Spleen (tissue), 7 donors: Measurements from ENCODE around the gene SNRPF.

ENCODE experiments used
- POLR2A ChIP-seq, 3 donors: fragments of 450-650 bp; IDR thresholded peaks; one replicate each; pipeline ENCODE4 v1.5.1; 2017; ENCODE audit warnings: antibody characterized with exemption in 3 of 3, mild to moderate bottlenecking in 1 of 3
- POLR2AphosphoS5 ChIP-seq, 3 donors: sonication (generic); formaldehyde crosslinking; IDR thresholded peaks; one replicate each; pipeline ENCODE4 v1.5.1; 2017; ENCODE audit warnings: antibody characterized with exemption in 3 of 3
- TF ChIP-seq, protein P1 (sequence below), 11 experiments: fragments of 200-600 bp in 7 of 11; fragments of 450-650 bp in 4 of 11; sonication (generic) in 4 of 11; IDR thresholded peaks in 8 of 11; conservative IDR thresholded peaks in 3 of 11; 1 replicate in 7 of 11; 2 replicates in 4 of 11; pipeline versions ENCODE4 v1.4.0 to v1.8.0; 2016 to 2021; ENCODE audit warnings: antibody characterized with exemption in 11 of 11, inconsistent platforms in 4 of 11, mild to moderate bottlenecking in 1 of 11
- donor health status: DM: no; HTN: no; CAD: no; lungs with moderate emphysema.
- donor health status: DM: no; HTN: no; CAD: no.
- donor health status: DM: no; HTN: no; CAD: no.

DNA sequence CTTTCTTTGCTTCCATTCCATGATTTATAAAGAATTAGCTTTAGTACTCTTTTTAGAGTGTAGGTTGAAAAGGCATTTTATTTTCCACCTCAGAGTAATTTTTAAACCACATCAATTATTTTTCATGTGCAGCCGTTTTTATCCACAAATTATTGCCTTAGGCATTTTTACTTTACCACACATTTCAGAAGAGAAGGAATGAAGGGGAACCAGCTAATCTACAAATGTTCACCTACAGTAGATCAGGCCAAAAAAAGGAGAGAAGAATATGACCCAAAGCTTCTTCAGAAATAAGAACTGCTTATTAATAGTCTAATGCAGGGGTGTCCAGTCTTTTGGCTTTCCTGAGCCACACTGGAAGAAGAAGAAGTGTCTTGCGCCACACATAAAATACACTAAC lies 48.3 kb upstream of the SNRPF start:
- TF ChIP-seq POLR2A (IDR thresholded peaks at IDR 0.05): no peak
- TF ChIP-seq, protein P1, sequence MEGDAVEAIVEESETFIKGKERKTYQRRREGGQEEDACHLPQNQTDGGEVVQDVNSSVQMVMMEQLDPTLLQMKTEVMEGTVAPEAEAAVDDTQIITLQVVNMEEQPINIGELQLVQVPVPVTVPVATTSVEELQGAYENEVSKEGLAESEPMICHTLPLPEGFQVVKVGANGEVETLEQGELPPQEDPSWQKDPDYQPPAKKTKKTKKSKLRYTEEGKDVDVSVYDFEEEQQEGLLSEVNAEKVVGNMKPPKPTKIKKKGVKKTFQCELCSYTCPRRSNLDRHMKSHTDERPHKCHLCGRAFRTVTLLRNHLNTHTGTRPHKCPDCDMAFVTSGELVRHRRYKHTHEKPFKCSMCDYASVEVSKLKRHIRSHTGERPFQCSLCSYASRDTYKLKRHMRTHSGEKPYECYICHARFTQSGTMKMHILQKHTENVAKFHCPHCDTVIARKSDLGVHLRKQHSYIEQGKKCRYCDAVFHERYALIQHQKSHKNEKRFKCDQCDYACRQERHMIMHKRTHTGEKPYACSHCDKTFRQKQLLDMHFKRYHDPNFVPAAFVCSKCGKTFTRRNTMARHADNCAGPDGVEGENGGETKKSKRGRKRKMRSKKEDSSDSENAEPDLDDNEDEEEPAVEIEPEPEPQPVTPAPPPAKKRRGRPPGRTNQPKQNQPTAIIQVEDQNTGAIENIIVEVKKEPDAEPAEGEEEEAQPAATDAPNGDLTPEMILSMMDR (IDR thresholded peaks at IDR 0.05 in 8 of 11, conservative IDR thresholded peaks at IDR 0.05 in 3 of 11): no peak
- no peak for TF ChIP-seq POLR2AphosphoS5 (IDR thresholded peaks at IDR 0.05)
